NOMO-1 treated with dmso at 0.1 percent for 144 hours (cell line): ENCODE measurements around the gene ODF2.
"Not testable (repeated sequence)": the region's sequence is repeated elsewhere in the genome, so short reads cannot be mapped to it uniquely, and the experiment has no call there.

ENCODE experiments used
- DNase-seq: peaks from one replicate; lab custom pipeline; 2025; ENCODE audit not compliant: unreplicated experiment; lab: John Stamatoyannopoulos, UW

The ODF2 gene

GRCh38 chr9:128423356-128423755, 32.5 kb upstream of the ODF2 start:
- DNase-seq = not testable (repeated sequence)

DNA sequence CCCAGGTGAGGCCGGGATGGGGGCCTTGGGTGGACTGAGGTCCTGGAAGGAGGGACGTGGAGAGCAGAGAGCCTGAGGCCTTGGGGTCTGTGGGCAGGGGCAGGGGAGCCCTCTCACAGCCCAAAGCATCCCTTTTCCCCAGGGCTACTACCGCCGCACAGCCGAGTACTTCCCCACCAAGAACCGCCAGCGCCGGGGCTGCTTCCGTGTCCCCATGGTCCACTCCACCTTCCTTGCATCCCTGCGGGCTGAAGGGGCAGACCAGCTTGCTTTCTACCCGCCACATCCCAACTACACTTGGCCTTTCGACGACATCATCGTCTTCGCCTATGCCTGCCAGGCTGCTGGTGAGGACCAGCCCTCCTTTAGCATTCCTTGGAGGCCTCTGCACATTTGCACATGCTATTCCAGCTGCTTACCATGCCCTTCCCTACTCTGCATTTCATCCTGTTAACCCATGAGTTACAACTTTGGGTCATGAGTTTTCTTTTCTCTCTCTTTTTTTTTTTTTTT, 31.5 kb upstream of the ODF2 start:
- no peak for DNase-seq

DNA sequence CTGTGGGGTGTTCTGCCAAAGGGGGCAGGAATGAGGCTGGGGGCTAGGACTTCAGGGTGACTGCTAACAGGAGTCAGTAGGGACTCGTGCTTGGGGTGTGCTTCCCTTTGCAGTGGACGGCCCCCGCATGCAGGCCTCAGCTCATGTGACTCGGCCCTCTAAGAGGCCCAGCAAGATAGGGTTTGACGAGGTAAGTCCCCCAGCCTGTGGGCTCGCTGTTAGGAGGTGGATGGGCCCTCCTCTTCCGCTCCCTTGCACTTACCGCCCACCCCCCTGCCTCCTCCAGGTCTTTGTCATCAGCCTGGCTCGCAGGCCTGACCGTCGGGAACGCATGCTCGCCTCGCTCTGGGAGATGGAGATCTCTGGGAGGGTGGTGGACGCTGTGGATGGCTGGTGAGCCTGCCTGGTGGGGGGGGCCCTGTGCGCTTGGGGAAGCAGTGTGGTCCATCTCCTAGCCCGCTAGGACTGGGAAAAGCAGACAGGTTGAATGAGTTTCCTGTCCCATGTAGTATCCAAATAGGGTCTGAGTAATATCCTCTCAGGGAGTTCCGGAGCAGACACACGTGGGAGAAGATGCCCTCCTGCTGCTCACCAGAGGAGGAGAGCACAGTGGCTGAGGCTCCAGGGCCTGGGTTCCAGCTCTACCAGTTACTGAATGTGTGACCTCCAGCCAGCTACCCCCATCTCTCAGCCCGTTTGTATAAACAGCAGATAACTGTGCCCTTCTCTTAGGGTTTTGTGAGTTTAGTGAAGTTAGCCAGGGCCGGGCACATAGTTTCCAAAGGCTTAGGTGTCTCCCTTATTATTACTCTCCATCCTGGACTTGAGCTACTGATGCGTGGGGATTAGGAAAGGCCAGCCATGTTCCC, 26.9 kb upstream of the ODF2 start:
- DNase-seq = no peak

GRCh38 chr9:128429513-128430086, 26.2 kb upstream of the ODF2 start:
- no peak for DNase-seq

DNA sequence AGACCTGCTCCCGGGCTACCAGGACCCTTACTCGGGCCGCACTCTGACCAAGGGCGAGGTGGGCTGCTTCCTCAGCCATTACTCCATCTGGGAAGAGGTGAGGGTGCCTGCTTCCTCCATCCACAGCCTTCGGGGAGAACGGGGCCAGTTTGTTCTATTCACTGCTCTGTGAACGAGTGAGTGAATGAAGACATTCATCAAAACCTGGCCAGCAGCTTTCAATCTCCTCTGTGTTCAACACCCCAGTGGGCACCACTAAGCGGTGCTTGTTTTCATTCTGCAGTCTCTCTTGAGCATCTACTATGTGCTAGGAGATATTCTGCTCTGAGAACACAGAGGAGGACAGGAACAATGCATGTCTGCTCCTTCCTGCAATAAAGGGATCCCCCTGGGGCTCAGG, 24.6 kb upstream of the ODF2 start:
- no peak for DNase-seq

- DNase-seq = no peak
These were observed 21.5 kb upstream of the ODF2 start for GRCh38 chr9:128434340-128434739.

GRCh38 chr9:128435611-128436010, 20.2 kb upstream of the ODF2 start:
- DNase-seq = no peak

GRCh38 chr9:128438343-128439109, 17.3 kb upstream of the ODF2 start:
- DNase-seq = peak; percentile 60

DNA sequence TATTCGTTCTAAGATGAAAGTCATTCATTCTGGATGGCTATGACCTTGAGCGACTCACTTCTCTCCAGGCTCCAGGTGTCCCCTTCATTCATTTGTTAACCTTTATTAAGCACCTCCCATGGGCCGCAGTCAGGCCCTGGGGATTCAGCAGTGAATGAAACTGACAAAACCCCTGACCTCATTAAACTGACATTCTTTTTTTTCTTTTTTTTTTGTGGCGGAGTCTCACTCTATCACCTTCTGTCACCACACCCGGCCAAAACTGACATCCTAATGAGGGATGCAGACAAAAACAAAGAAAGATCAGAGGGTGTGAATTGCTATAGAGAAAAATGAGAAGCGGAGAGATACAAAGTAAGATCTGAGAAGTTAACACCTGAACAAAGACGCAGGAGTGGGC, 16.5 kb upstream of the ODF2 start:
- DNase-seq = no peak

- no peak for DNase-seq
These were observed 13.7 kb upstream of the ODF2 start for GRCh38 chr9:128442150-128442549.

GRCh38 chr9:128446505-128446904, 9.3 kb upstream of the ODF2 start:
- not testable (repeated sequence) for DNase-seq

DNA sequence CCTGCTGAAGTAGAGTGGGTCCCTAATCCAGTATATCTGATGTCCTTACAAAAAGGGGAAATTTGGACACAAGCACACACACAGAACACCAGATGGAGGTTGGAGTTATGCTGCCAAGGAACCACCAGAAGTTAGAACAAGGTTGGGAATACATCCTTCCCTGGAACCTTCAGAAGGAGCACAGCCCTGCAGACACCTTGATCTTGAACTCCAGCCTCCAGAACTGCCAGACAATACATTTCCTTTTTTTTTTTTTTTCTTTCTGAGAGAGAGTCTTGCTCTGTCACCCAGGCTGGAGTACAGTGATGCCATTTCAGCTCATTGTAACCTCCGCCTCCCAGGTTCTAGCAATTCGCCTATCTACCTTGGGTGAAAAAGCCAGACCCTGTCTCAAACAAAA, 7.1 kb upstream of the ODF2 start:
- DNase-seq = no peak

DNA sequence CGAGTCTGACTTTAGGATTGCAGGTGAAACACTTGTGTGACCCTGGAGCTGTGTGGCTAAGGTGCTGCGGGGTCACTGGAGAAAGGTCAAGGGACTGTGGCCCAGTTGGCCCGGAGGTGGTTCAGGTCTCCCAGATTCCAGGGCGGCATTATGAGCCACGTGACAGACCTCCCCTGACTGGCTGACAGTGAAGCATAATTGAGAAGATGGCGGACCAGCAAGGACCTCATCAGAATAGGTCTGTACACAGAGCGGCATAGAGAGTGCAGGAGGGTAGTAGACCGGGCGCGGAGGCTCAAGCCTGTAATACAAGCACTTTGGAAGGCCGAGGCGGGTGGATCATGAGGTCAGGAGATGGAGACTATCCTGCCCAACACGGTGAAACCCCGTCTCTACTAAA, 815 bp upstream of the ODF2 start:
- DNase-seq = no peak

GRCh38 chr9:128456613-128457061, 831 bp downstream of the ODF2 start:
- peak; percentile 41 for DNase-seq

DNA sequence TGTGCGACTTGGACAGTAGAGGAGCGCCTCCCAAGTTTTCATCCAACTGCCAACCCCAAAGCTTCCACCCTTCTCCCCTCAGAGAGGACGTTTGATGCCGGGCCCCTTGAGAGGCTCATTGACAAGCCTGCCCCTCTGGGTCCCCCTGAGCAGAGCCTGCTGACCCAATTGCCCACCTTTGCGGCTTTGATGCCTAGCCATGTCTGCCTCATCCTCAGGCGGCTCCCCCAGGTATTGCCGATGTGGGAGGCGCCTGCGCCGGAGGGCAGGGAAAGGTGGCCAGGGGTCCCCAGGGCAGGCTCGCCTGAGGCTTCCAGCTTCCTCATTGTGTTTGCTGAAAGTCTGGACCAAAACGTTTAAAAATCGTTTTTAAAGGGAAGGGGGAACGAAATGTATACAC, 1.4 kb downstream of the ODF2 start:
- DNase-seq = no peak

GRCh38 chr9:128459011-128459410, 3.2 kb downstream of the ODF2 start:
- DNase-seq = no peak

DNA sequence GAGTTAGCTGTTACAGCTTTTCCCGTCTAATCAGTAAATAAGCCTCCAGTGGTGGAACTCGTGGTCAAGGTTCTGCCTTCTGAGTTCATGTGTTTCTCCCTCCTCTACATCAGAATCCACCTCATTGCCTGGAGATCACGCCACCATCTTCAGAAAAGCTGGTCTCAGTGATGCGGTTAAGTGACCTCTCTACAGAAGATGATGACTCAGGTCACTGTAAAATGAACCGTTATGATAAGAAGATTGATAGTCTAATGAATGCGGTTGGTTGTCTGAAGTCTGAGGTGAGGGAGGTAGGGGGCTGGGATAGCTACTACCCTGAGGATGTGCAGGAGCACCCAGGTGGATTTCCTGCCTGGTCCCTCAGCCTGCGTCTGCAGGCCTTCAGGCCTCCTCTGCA, 13.3 kb downstream of the ODF2 start:
- DNase-seq = no peak

DNA sequence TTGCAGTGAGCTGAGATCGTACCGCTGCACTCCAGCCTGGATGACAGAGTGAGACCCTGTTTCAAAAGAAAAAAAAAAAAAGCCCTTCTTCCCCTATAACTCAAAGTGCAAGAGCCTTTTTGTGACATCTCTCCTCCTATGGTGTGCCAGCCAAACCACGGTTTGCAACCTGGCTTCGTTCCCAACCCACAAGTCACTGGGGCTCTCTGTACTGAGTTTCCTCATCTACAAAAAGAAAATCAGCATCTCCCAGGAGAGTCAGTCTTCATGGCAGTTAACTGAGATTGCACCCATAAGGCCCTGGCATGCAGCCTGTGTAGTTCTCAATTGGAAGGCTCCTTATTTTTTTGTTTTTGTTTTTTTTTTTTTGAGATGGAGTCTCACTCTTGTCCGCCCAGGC, 14.8 kb downstream of the ODF2 start:
- no peak for DNase-seq

- DNase-seq = no peak
These were observed 17.3 kb downstream of the ODF2 start for GRCh38 chr9:128473104-128473503.

GRCh38 chr9:128475867-128476266, 20.1 kb downstream of the ODF2 start:
- no peak for DNase-seq

- no peak for DNase-seq
These were observed 23.5 kb downstream of the ODF2 start for GRCh38 chr9:128479262-128479661.

DNA sequence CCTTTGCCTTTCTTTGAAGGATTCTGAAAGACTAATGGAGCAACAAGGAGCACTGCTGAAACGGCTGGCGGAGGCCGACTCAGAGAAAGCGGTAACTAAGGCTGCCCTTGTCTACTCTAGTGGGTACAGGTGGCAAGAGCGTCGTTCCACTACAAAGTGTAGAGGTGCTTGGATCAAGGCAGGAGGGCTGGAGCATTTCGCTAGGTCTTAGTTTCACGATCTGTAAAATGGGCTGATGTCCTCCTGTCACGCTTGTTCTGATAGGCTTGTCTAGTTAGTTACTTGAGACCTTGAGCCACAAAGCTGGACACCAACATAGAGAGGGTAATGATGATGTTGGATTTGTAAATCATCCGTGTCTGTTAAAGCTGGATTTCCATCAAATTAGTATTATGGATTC, 25.8 kb downstream of the ODF2 start:
- DNase-seq = no peak
